Ectodermal cell (in vitro differentiated cells): Measurements from ENCODE around the gene ARRDC4.

Experiments used
- H3K27ac ChIP-seq: 2 replicates; pipeline ENCODE4 v1.7.0; 2013; ENCODE audit warnings: mild to moderate bottlenecking, low read depth, low read length; ENCODE audit not compliant: insufficient read depth, poor library complexity, severe bottlenecking
- H3K27me3 ChIP-seq: 2 replicates; pipeline ENCODE4 v1.7.0; 2013; ENCODE audit warnings: mild to moderate bottlenecking, low read length; ENCODE audit not compliant: insufficient read depth, control insufficient read depth, poor library complexity, severe bottlenecking
- H3K36me3 ChIP-seq: one replicate; pipeline ENCODE4 v1.7.0; 2013; ENCODE audit warnings: low read length; ENCODE audit not compliant: control insufficient read depth, insufficient read depth
- H3K4me1 ChIP-seq: one replicate; pipeline ENCODE4 v1.7.0; 2013; ENCODE audit warnings: low read length; ENCODE audit not compliant: control insufficient read depth, insufficient read depth
- H3K4me3 ChIP-seq: 2 replicates; pipeline ENCODE4 v1.7.0; 2013; ENCODE audit warnings: low read depth, low read length, control low read depth; ENCODE audit not compliant: insufficient read depth
- H3K9me3 ChIP-seq: 2 replicates; pipeline ENCODE4 v1.7.0; 2013; ENCODE audit warnings: mild to moderate bottlenecking, low read length, moderate library complexity; ENCODE audit not compliant: control insufficient read depth
- WGBS, 2 experiments: methylation state at CpG; one replicate each; pipeline ENCODE4 v1.1.7; 2013; ENCODE audit warnings: missing lambda C conversion rate in 2 of 2; 5-methylcytosine and 5-hydroxymethylcytosine counted together

Gene ARRDC4

DNA sequence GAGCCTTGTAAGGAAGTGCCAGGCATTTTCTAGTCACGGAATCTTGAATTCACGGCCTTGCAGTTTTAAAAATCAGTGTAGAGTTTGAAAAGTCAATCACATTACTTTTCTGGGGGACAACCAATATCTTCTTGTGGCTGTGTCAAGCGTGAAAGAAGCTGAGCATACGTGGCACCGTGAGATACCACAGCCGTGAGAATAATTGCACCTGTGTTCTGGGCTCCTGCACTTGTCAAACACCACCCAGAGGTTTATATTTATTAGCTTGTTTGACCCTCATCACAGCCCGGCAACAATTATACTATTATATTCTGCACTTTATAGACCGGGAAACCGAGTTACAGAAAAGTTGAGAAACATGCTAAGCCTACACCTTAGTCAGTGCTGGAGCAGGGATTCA is 45.2 kb downstream of the ARRDC4 start:
- Histone ChIP-seq H3K27ac (no peak overlapping the region), H3K9me3 (no peaks in the 10 kb centered on the region), H3K27me3 (no peaks in the 10 kb centered on the region), H3K36me3 (no peaks in the 10 kb centered on the region), H3K4me1 (no peaks in the 10 kb centered on the region), H3K4me3 (no peak overlapping the region)
- 83 to 86% methylated on average over 9 of the region's 9 CpGs for WGBS, 2 experiments

DNA sequence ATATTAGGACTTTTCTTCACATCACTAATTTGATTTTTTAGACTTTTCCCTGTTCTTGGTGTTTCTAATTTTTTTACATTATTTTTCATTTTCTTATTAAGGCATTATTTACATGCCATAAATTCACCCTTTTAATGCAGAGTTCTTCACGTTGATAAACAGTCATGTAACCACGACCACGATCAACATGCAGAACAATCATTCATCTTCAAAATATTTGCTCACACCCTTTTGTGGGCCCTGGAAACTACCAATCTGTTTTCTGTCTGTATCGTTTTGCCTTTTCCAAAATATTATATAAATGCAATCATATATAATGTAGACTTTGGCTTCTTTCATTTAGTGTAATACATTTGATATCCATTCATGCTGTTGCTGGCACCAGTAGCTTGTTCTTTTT is 48.7 kb downstream of the ARRDC4 start:
- 95 to 96% methylated on average over 3 of the region's 4 CpGs for WGBS, 2 experiments
- Histone ChIP-seq H3K27ac (no peak overlapping the region), H3K4me1 (no peaks in the 10 kb centered on the region), H3K4me3 (no peak overlapping the region), H3K27me3 (no peaks in the 10 kb centered on the region), H3K9me3 (no peaks in the 10 kb centered on the region), H3K36me3 (no peaks in the 10 kb centered on the region)

DNA sequence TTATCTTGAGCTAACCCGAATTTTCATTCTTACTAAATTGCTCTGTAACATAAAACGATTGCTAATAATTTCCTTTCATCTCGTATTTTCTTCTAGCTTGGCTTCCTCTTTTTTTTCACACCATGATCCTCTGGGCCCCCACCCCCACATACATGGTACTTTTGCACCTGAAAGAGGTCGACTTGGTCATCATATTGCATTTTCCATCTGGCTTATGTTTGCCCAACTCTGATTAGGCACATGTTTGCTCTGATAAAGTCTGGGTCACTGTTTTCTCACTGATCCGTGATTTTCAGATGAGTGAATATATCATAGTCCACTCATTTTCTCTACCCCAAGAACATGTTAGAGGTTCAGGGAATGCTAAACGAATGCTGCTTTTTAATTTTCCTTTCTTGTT is 49.5 kb downstream of the ARRDC4 start:
- Histone ChIP-seq H3K4me3 (no peak overlapping the region), H3K36me3 (no peaks in the 10 kb centered on the region), H3K27me3 (no peaks in the 10 kb centered on the region), H3K4me1 (no peaks in the 10 kb centered on the region), H3K27ac (no peak overlapping the region), H3K9me3 (no peaks in the 10 kb centered on the region)
- 90 to 91% methylated on average over 6 of the region's 6 CpGs for WGBS, 2 experiments

DNA sequence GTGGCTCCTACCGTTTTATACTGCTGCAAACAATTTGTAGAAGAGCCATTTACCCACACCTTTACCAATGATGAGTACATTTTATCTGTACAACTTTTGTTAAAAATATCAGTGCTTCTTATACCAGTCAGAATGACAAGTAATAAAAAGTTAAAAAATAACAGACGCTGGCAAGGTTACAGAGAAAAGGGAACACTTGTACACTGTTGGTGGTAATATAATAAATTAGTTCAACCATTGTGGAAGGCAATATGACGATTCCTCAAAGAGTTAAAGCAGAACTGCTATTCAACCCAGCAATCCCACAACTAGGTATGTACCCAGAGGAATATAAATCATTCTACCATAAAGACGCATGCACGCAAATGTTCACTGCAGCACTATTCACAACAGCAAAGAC is 51.9 kb downstream of the ARRDC4 start:
- 90 to 93% methylated on average over 5 of the region's 5 CpGs for WGBS, 2 experiments
- no peaks in the 10 kb centered on the region for H3K27me3 ChIP-seq

DNA sequence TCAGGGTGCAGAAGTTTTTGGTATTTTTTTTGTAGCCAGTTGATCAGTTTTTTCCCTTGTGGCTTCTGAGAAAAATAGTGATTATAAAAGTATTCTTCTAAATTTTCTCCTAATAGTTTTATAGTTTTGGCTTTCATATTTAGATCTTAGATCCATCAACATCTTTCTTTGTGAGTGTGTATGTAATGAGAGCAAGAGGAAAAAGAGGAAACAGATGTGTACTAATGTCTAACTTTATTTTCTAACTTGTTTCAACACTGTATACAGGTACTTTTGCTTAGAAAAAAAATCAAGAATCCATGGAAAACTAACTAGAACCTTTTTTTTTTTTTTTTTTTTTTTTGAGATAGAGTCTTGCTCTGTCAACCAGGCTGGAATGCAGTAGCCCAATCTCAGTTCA is 53.1 kb downstream of the ARRDC4 start:
- Histone ChIP-seq H3K4me1 (no peaks in the 10 kb centered on the region), H3K27ac (no peak overlapping the region), H3K36me3 (no peaks in the 10 kb centered on the region), H3K4me3 (no peak overlapping the region), H3K27me3 (no peaks in the 10 kb centered on the region), H3K9me3 (no peaks in the 10 kb centered on the region)

More for the DNA sequence above, 51.9 kb downstream of the ARRDC4 start:
- Histone ChIP-seq H3K27ac (no peak overlapping the region), H3K4me1 (no peaks in the 10 kb centered on the region), H3K36me3 (no peaks in the 10 kb centered on the region), H3K9me3 (no peaks in the 10 kb centered on the region), H3K4me3 (no peak overlapping the region)

DNA sequence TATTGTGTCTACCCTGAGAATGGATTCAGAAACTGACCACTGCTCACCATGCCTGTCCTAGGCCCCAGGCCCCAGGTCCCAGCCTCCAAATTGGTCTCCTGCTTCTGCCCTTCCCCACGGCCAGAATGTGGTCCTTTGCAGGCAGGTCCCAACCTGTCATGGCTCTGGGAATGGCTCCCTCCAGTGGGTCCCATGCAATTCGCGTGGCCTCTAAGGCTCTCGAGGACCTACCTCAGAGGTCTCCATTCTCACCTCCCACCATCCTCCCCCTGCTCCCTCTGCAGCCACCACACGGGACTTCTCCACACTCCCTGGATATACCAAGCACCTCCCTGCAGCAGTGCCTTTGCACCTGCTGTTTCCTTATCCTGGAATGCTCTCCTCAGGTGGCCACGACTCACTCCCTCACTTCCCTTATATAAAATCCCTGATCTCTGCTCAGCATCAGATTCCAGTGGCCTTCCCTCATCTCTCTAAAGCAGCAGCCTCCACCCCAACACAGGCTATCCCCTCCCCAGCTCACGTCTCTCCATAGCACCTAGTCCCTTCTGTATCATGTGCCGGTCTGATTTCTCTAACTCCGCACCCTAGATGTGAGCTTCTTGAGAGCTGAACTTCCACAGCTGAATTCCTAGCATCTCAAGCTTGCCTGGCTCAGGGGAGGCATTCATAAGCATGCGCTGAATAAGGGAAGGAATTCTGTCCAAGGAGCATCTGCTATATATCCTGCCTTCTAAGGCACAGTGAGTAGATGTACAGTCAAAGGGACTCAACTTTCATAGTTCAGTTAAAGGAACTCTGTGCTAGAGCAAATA is 56.9 kb downstream of the ARRDC4 start:
- no peaks in the 10 kb centered on the region for H3K27me3 ChIP-seq
- 92 to 93% methylated on average over 10 of the region's 10 CpGs for WGBS, 2 experiments
- H3K4me1 ChIP-seq, result no peaks in the 10 kb centered on the region
- H3K27ac ChIP-seq, result no peak overlapping the region
- H3K36me3 ChIP-seq, result no peaks in the 10 kb centered on the region
- H3K4me3 ChIP-seq, result no peak overlapping the region
- H3K9me3 ChIP-seq, result no peaks in the 10 kb centered on the region

DNA sequence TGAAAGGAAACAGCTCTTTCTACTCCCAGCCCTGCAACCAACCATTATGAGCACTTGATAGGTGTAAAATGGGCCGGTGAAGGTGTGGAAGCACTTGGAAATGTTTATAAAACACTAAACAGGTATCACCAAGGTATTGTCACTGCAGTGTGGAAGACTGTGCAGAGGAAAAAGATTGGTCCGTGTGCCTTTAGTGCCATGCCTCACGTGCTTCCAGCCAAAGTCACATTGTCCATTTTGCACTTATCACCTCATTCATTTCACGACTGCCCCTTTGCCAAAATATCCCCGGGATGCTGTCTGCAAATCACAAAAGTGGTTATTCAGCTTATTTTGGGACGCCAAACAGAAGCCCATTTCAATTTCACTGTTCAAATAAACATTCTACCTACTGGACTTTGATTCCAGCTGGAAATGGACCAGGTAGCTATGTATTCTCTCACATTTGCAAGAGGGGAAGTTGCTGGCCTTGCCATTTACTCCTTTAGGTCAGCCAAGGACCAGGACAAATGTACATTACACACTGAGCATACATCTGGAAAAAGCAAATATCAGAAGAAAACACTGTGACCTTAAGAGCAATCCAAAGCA is 58.4 kb downstream of the ARRDC4 start:
- Histone ChIP-seq H3K36me3 (no peaks in the 10 kb centered on the region), H3K27ac (no peak overlapping the region), H3K4me3 (no peak overlapping the region), H3K27me3 (no peaks in the 10 kb centered on the region), H3K4me1 (no peaks in the 10 kb centered on the region), H3K9me3 (no peaks in the 10 kb centered on the region)
- 81 to 84% methylated on average over 6 of the region's 6 CpGs for WGBS, 2 experiments
